NAMALWA (cell line): ENCODE results near the gene NBEA.

ENCODE experiments used
- DNase-seq: peaks from one replicate; pipeline ENCODE4 v3.0.0-alpha.2; 2015; ENCODE audit warnings: low spot score

The NBEA gene

DNA sequence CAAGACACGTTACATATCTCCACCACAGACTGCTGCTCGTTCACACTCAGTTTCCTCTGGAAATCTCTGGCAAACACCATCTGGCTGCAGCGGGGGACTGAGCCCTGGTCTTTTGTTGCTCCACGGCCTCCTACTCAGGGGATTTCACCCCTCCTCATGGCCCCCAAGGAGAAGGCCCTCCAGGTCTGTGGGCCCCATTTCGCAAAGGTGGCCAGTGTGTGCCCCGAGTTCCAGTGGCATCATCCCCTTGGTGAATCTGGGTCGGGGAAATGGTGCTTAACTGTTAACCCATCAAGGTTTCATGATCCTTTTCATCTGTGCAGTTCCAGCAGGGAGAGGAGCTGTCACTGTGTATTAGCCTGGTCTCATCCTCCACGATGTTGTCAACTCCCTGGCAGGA lies 769.8 kb downstream of the NBEA start:
- DNase-seq: no peak

DNA sequence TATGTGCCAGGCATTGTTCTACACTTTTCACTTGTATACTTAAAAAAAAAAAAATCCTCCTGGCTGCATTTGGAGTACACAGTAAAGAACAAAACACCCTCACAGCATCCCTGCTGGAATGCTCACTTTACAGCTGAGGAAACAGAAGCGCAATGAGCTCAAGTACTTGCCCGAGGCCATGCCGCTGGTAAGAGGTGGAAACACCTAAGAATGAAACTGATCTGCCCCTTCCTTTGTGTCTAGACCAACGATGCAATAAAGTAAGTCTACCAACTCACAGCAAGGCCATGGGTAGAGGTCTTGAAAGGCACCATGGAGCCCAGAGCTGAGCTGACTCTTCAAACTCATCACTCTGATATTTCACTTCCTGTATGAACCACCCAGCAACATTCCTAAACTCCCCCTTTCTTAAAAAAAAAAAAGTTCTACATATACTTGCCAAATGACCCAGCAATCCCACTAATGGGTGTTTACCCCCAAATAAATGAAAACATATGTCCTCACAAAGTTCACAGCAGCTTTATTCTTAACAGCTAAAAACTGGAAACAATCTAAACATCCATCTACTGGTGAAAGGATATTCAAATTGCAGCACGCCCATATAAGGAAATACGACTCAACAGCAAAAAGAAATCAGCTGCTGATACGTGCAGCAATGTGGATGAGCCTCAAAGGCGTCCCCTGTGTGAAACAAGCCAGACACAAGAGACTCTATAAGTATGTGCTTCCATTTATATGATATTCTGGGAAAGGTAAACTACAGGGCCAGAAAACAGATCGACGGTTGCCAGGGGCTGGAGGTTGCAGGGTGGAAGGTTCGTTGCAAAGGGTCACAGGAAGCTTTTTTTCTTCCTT lies 771.1 kb downstream of the NBEA start:
- no peak for DNase-seq

DNA sequence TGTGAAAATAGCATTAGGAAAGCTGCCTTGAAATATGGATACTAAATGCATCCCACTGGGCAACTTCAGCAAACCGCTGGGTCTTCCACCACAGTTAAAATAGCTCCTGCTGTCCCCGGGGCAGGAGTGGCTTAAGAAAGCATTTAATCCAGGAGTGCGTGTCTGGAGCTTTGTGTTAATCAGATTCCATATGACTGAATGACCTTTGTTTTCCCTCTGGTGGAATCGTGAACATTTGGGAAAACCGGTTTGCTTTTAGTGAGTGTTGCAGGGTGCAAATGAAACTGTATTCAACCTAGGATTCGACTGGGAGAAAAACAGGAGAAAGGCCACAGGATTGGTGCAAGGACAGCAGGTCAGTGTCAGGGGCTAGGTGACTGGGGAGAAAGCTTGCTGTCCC lies 772.1 kb downstream of the NBEA start:
- DNase-seq: no peak

DNA sequence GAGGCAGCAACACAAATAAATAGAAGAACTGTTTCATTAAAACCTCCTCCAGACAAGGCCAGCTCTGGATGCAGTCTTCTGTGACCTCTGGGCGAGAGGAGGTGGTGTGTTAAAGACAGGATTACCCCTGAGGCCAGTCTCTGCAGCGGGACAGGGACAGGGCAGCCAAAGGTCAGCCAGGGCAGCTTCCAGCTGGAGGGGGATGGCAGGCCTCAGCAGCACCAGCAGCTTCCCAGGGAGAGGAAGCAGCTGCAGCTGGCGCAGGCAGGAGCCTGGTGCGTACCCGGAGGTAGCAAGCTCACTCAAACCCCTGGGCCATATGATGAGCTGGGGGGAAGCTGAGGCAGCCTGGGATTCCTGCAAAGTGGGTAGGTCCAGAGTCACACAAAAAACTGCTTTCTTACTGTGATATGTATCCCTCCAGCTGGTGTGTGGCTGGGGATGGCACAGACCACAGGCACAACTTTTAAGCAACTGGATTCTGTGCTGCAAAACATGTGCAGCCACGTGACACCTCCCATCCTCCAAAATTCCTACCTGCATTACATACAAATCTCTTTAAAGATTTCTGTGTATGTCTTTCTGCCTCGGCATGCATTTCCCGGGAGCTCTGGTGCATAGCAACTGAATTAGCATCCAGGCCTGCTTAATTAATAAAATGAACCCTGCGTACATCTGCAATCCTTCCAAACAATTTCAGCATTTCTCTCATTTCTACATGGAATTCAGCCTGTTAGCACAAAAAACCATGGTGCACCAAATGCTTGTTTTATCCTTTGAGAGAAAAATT lies 772.7 kb downstream of the NBEA start:
- DNase-seq: no peak

DNA sequence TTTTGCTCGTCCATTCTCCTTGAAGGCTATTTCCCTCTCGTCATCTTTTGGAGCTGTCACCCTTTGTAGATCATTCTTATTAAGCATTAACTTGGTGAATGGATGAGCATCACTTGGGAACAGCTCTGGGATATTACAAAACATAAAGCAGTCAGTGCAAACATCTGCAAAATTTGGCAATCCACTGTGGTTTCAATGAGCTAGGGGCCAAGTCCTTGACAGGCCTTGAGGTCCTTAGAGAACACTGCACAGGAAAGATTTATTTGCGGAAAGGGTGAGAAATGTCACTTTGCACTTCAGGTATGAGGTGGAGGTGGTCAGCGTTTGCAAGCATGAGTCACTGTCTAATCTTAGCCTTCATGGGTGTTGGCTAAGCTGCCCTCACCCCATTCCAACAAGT lies 774.1 kb downstream of the NBEA start:
- no peak for DNase-seq

DNA sequence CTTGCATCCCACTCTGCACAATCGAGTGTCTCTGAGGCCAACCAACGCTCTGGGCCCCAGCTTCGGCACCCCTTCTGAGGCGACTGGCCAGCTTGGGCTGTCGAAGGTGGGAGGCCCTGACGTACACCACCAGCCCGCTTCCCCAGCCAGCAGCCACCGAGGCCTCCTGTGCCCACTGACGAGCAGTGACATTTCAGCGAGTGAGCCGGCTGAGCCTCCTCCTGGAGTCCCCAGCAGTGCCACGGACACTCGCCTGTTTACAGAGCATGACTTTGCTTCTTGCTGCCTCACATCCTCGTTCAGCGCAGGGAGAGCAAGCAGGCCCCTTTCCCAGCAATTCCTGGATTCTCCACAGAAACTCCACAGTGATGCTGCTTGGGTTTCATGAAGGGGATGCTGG lies 774.7 kb downstream of the NBEA start:
- DNase-seq: no peak

DNA sequence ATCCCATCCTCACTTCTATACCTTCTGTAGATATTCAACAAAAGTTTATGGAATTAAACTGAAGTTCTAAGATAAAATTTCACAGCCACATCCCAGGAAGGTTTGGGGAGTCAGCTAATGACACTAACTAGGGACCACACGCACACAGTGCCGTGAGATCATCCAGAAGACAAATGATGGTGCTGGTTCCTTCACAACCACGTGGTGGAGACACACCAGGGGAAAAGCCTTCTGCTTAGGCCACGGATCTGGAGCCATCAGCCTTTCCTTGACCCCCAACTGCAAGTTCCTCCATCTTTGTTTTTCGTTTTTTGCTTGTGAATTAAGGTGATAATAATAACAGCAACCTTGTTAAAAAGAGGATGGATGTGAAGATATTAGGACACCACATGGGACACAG lies 776.0 kb downstream of the NBEA start:
- DNase-seq: no peak

DNA sequence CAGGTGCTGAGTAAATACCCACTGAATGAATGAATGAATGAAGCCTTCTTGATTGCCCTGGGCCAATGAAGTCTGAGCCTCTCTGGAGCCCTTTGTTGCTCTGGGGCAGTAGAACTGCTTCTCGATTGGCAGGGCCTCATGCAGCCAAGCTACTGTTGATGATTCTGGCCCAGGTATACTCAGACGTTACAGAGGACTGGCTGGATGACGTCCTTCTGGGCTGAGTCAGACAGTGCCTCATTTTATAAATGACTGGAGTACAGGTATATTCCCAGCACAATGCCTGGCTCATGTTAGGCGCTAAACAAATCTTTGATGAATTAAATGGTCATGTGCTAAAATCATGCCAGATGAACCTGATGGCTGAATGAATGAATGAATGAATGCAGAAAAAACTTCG lies 778.2 kb downstream of the NBEA start:
- DNase-seq: no peak

DNA sequence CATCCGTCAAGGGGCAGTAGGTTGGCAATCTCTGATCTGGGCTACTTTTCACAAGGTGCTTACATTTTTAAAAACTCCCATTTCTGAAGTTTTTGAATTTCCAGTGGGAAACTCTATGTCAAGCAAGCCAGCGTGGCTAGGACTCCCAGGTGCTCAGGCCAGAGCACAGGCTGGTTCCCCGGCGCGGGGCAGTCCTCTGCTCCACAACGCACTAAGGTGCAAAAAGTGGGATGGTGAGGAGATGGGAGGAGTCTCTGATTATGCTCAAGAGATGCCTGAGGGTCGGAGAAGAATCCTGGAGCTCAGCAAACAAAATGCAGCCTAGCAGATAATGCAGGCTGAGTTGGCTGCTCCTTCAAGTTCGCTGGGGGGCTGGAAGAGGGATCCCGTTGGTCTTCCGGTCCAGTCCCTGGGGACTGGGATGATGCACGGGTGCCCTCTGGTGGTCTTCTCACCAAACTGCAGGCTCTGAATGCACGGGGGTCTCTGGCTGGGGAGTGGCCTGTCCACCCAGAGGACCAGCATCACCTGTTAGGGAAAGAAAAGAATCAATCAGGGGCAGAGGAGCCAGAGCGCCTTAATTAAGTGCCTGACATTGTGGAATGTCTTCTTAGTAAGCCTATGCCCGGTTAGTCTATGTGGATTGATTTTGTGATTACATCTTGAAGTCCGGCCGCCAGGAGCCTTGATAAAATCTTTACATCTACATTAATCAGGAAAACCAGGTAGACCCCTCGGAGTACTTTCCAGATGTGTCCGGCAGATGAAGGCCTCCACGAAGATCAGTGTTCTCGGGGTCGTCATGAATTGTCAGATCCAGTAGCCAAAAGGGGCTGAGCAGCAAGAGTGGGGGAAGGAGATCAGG lies 778.9 kb downstream of the NBEA start:
- DNase-seq: peak; percentile 55
